Middle frontal gyrus (tissue), 1 donor: ENCODE data around the gene FAM32A.

Source experiments
- DNase-seq: peaks from one replicate; pipeline ENCODE4 v3.0.0-alpha.2; 2015; ENCODE audit warnings: low spot score; ENCODE audit errors: extremely low spot score

The FAM32A gene

GRCh38 chr19:16224293-16225045 is 39.3 kb downstream of the FAM32A start:
- no peak for DNase-seq

GRCh38 chr19:16225279-16226183 is 40.3 kb downstream of the FAM32A start:
- DNase-seq, result no peak

GRCh38 chr19:16226184-16226591 is 41.0 kb downstream of the FAM32A start:
- no peak for DNase-seq

- no peak for DNase-seq
Observed at GRCh38 chr19:16226878-16227836, 41.9 kb downstream of the FAM32A start.

- no peak for DNase-seq
Observed at GRCh38 chr19:16227837-16228636, 42.8 kb downstream of the FAM32A start.

GRCh38 chr19:16228637-16229321 is 43.6 kb downstream of the FAM32A start:
- DNase-seq, result no peak

GRCh38 chr19:16229322-16229641 is 44.1 kb downstream of the FAM32A start:
- no peak for DNase-seq

- DNase-seq, result no peak
Observed at GRCh38 chr19:16232127-16232526, 46.9 kb downstream of the FAM32A start.

- DNase-seq, result no peak
Observed at GRCh38 chr19:16232568-16232967, 47.4 kb downstream of the FAM32A start.

GRCh38 chr19:16233081-16233776 is 48.0 kb downstream of the FAM32A start:
- DNase-seq, result no peak

GRCh38 chr19:16233836-16234551 is 48.8 kb downstream of the FAM32A start:
- DNase-seq, result no peak

- DNase-seq, result no peak
Observed at GRCh38 chr19:16234552-16235445, 49.6 kb downstream of the FAM32A start.

- DNase-seq, result no peak
Observed at GRCh38 chr19:16235811-16236652, 50.8 kb downstream of the FAM32A start.
